HG03196 (cell line): ENCODE results near the gene SEC14L5.

Source experiments
- ATAC-seq: cut with Tn5 transposase; IDR thresholded peaks from one replicate; pipeline ENCODE4 v1.9.1; 2021; ENCODE audit not compliant: unreplicated experiment

SEC14L5 gene

DNA sequence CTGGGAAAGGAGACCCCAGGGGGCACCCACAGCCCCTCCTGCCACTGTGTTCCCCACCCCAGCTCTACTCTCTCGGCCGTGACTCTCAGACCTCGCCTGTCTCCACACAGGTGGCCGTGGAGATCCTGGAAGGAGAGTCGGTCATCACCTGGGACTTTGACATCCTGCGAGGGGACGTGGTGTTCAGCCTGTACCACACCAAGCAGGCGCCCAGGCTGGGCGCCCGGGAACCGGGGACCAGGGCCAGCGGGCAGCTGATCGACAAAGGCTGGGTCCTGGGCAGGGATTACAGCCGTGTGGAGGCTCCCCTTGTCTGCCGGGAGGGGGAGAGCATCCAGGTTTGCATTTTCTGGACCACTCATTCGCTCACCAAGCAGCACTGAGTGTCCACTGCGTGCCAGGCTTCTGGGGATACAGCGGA, 50.2 kb downstream of the SEC14L5 start:
- no peak for ATAC-seq

DNA sequence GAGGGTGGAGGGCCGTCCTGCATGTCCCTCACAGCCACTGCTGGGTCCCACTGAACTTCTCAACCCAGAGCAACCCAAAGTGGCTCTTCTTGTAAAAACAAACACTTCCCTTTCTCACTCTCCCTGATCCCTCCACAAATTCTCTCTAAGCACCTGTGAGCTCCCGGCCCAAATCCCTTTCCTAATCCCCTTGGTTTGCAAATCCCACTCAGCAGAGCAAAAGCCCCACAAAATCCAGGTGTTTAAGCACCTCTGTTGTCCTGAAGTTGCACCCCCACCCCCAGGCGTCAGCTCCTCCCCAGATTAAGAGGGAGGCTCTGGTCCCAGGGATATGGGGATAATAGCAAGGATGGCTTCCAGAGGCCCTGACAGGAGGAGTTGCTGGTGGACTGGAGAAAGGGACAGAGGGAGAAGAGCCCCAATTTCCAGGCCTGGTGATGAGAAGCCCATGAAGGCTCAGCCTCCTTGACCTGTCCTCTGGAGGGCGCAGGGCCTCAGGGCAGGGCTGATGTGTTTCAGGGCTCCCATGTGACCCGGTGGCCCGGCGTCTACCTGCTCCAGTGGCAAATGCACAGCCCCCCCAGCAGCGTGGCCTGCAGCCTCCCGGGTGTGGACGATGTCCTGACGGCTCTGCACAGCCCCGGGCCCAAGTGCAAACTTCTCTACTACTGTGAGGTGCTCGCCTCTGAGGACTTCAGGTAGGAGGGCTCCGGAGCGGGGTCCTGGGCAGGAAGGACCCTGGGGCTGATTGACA, 52.6 kb downstream of the SEC14L5 start:
- no peak for ATAC-seq

DNA sequence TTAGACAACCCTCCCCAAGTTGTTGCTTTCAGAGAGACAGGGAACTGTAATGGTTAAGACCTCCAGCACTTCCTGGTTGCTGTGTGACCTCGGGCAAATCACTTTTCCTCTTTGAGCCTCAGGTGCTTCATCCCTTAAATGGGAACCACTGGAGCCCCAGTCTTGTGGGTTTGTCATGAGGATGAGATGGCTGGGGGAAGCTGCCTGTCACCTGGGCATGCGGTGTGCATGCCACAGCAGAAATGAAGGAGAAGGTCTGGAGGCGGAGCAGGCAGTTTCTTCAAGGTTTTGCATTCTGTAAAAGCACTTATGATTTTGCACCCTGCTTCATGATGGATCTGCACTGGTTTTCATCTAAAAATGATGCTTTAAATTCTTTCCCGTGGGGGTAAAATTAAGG, 53.5 kb downstream of the SEC14L5 start:
- ATAC-seq = no peak

DNA sequence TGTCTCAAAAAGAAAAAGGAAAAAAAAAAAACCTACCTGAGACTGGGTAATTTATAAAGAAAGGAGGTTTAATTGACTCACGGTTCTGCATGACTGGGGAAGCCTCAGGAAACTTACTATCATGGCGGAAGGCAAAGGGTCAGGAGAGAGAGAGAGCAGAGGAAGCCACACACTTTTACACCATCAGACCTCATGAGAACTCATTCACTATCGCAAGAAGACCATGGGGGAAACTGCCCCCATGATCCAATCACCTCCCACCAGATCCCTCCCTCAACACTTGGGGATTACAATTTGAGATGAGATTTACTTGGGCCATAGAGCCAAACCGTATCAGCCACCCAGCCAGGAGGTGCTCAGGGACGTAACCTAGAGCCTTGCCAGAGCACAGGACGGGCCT, 54.8 kb downstream of the SEC14L5 start:
- no peak for ATAC-seq

DNA sequence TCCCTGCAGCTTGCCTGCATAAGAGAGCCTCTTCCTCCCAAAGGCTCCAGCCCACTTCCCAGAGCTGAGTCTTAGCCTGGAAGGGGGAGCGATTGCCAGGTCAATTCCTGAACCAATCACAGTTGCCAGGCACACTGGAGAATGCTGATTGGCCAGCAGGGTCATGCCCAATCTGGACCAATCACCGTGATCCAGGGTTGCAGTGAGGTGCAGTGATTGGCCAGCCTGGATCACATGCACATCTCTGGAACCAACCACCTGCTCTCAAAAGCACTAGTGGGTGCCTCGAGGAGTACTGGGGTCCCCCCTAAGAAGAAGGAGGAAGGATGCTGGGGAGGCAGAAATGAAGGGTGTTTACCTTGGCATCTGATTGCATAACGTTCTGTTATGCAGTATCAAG, 57.2 kb downstream of the SEC14L5 start:
- ATAC-seq = no peak

DNA sequence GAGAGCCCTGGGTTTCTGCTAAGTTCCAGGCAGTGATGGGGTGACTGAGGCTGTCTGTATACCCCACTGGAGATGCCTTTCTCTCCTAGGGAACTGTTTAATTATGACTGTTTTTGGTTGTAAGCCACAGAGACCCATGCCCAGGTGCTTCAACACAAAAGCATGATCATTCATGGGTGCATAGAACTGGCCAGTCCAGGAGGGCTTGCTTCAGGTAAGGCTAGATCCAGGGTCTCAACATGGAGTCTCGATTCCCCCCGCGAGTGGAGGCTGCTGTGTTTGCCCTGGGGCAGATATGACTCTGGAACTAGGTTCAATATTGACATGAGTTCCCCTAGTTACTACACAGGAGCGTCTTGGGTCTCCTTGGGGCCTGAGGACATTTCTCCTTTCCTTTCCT, 57.8 kb downstream of the SEC14L5 start:
- ATAC-seq = no peak

DNA sequence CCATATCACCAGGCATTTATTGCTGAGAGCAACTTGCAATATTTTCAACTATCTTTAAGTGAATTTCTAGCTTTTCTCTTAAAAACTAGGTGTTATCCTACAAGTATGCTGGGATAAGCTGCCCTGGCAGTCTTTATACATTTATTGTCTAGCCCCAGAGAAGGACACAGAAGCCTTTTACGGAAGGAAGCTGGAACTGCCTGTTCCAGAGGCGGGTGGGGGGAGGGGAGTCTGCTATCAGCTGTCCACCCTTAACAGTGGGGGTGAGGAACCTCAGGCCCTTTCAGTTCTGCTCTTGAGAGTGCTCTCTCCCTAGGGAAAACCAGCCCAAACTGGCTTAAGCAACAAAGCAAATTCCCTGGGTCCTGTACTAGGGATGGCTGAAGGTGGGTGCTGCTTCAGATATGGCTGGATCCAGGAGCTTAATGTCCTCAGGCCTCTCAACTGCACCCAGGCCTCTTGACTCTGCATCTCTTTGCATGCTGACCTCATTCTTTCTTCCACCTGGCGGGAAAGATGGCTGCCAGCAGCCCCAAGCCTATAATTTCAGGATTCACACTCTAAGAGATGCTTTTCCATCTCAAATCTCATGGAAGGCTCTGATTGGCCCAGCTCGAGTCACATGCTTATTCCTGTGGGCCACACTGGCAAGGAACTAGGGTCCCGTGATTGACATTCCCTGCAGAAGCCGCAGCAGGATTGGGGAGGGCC, 59.0 kb downstream of the SEC14L5 start:
- ATAC-seq = no peak

DNA sequence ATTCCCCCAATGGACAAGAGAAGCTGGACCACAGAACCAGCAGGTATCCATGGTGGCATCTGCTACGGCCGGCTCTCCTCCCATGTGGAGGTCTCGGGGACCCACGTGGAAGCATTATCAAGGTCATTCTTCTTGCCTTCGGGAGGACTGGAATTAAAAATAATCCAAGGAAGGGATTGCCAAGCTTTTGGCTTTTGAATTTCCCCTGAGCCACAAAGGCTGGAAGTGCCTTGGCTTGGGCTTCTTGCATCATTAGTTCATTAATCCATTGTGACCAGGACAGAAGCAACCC, 59.5 kb downstream of the SEC14L5 start:
- no peak for ATAC-seq

DNA sequence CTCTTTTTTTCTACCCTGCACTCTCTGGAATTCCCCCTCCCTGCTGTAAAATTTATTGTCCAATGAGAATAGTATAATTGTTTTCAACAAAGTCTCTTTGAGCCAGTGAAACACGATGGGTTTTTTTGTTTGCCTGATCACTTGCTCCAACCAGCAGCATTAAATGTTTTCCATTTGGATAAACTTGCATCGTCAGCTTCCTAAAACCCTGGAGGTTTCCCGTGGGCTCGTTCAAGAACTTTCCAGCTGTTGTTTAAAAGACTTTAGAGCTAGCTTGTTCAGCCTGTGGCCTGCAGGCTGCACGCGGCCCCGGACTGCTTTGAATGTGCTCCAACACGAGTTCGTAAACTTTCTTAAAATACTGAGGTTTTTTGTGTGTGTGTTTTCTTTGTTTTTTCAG, 60.7 kb downstream of the SEC14L5 start:
- no peak for ATAC-seq

DNA sequence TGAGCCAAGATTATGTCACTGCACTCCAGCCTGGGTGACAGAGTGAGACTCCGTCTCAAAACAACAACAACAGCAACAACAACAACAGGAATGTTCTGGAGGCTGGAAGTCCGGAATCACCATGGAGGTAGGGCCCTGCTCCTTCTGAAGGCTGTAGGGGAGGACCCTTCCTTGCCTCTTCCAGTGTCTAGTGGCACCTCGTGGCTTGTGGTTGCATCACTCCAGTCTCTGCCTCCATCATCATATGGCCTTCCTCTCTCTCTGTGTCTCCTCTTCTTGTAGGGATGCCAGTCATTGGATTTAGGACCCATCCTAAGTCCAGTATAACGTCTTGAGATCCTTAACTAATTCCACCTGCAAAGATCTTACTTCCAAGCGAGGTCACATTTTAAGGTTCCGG, 61.6 kb downstream of the SEC14L5 start:
- no peak for ATAC-seq

DNA sequence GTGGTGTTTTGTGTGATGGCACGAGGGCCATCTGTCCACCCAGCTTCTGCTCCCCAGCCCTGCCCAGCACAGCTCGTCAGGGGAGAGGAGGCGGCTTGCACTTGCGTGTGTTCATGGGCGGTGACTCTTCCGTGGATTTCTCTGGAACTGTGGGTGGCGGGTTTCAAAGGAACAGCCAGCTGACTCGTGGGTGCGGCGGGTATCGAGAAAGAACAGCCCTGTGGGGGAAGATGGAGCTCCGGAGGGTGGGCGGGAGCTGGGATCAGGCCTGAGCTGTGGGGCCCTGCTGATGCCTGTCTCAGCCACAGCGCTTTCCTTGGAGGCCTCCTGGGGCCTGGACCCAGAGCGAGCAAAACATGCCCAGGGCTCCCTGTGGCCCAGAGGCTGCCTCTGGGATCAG, 62.4 kb downstream of the SEC14L5 start:
- no peak for ATAC-seq

DNA sequence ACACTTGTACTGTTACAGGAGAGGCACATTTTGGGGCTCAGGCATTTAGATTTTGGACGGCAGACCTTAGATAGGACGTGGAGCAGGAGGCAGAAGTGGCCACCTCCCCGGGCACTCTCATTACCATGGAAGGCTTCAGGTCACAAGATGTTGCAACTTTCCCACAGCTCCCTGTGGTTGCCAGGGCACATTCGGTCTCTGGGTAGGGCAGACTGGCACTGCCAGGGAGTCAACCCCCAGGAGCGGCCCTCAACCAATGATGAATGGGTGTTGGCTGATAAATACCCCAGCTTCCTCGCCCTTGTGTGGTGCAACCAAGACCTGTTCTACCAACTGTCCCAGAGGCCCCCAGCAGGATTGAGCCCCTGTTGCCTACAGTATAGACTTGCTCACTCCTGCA, 64.4 kb downstream of the SEC14L5 start:
- ATAC-seq = no peak

DNA sequence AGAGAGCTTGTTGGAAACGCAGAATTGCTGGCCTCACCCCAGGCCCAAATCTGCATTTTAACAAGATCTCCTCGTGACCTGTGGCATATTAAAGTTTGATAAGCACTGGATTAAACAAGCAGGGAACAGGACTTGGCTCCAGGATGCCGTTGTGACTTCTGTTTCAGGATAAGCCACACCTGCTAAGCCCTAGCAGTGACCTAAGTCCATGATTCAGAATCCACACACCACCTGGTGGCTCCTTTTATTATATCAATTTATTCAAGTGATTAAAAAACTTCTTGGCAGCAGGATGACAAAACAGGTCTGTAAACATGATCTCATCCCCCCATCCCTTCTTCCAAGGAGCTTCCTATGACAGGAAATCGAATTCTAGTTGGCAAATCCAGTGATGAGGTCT, 66.5 kb downstream of the SEC14L5 start:
- ATAC-seq = no peak

DNA sequence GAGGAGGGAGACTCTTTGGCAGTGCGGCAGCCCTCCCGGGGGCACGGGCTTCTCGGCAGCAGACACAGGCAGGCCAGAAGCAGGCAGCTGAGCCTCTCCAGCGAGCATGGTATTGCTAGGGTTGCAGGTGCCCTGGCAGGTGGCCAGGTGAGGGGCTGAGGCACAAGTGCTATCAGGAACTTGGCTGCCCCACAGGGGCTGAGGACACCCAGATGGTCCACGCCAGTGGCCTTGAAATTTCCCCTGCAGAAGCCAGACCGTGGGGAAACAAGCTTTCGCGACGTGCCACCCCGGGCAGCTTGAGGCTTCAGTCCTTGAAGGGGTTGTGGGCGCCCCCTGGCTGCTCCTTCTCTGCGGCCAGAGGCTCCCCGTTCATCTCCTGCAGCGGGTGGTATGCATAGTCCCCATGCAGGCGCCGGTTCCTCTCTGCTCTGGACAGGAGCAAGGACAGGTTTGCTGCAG, 67.1 kb downstream of the SEC14L5 start:
- no peak for ATAC-seq

DNA sequence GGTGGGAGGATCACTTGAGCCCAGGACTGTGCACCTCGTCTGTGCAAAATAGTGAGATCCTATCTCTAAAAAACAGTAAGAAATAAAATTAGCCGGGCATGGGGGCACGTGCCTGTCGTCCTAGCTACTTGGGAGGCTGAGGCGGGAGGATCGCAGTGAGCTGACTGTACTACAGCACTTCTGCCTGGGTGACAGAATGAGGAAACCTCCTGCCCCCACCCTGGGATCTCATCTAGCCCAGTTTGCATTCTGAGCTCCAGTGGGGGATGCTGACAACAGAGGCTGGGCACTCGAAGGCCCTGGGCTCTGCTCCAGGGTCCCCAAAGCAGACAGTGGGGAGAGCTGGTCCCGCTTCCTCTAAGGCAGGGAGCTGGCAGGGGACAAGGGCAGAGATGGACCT, 68.5 kb downstream of the SEC14L5 start:
- no peak for ATAC-seq

DNA sequence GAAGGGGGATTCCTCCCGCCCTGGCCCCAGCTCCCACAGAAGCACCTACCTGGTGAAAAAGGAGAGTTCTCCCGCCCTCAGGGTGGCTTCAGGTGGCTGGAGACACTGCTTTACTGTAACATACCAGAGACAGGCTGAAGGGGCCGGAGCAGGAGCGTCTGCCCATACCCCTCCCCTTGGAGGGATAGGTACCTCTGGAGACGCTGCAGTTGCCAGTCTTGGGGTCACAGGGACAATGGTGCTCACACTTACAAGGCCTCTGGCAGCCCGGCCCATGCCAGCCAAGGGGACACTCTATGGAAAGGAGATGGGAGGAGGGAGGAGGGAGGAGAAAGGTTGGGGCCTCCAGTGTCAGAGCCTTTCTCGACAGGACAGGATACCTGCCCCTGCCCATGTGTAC, 69.0 kb downstream of the SEC14L5 start:
- no peak for ATAC-seq

DNA sequence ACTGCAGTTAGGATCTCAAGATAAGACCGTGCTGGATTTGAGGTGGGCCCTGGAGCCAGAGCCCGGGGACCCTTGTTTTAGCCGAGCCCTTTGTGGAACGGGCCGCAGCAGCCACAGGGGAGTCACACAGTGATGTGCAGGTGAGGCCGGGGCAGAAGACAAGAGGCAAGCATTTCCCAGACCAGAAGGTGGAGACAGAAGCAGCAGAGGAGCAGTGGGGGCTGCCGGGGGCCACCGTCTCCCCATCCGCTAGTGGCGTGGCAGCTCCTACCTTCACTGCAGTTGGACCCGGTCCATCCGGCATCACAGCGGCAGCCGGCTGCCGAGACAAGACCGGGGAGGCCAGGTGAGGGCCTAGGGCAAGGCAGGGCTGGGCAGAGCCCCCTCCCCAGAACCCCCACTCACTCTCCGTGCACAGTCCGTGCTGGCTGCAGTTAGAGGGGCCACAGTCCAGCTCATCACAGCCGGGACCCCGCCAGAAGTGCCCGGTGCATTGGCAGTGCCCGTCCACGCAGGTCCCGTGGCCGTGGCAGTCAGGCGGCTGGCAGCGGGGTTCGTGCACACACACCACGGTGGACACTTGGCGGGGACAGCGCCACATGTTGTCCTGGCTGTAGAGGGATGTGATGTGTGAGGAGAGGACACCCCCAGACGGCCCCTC, 69.6 kb downstream of the SEC14L5 start:
- no peak for ATAC-seq

DNA sequence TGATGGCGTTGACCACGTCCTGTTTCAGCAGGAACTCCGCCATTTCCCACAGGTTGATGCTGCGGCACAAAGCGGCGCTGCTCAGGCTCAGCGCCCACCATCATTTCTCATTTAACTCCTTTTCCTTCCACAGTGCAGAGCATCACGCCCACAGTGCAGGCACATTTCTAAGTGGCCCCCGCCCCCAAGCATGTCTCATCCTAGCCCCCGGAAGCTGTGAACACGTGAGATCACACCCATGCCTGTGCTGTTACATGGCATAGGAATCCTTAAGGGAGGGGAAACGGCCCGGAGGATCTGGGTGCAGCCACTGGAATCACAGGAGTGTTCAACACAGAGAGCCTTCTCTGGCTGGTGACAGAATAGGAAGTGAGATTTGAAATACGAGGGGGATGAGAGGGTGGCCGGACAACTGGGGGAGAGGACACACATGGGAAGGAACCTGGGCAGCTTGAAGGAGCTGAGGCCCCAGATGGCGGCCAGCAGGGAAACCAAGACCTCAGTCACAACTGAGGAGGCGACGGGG, 70.9 kb downstream of the SEC14L5 start:
- ATAC-seq = no peak

DNA sequence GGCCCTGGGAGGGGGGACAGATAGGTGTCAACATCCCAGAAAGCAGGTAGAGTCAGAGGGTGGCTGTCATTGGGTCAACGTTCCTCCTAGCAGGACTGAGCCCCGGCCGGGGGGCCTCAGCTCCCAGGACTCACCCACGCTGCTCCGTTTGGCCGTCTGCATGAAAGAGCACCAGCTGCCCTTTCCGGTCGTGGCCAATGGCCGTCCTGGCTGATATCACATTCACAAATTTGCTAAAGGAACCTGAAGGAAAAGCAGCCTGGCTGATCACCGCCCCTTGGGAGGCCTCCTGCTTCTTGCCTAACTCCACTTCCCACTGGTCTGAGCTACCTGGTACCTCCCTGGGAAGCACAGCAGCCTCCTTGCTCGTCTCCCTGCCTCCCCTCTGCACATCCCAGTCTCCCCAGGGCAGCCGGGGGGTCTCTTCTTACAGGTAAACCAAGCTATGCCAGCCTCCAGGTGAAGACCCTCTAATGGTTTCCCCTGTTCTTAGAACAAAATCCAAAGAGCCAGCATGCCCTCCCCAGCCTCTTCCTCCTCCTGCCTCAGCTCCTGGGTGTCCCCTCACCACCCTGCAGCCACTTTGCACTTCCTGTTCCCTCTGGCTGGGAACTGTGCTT, 72.2 kb downstream of the SEC14L5 start:
- ATAC-seq = no peak

DNA sequence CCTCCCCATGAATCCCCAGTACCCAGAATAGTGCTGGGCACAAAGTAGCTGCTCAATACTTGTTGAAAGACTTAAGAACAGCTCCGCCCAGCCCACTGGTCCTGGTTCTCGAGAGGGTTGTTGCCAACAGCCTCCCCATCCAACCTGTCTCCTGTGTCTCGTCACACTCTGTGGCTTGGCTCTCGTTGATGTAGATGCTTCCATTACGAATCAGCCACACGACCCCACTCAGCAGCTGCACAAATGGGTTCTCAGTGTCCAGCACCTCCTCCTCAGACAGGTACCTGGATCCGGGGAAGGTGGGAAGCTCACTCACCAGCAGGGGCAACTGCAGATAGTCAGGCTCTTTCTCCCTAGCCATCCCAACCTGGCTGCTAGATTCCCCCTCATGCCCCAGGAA, 73.5 kb downstream of the SEC14L5 start:
- no peak for ATAC-seq

DNA sequence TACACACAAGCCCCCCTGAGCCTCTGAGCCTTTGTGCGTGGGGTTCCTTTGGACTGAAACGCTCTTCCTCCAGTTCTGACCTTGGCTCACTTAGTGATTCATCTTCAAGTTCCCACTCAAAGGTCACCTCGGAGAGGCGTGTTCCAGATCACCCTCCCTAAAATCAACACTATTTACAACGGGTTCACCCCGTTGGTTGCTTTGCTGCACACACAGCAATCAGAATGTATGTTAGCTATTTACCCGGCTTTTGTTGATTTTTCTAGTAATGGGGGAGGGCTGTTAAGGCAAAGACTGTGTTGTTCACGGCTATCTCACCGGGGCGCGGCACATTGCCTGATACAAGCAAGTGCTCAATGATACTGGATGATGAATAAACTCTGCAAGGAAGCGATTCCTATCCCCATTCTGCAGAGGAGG, 74.6 kb downstream of the SEC14L5 start:
- ATAC-seq = no peak
